Activated naive CD4-positive, alpha-beta T cell treated with anti-CD3 and anti-CD28 coated beads, Interleukin-2, amount 10 ng/mL, durations not matched to agents 7 days and 5 days (primary cell): ENCODE data around the gene RNF157.
"Not testable (repeated sequence)": the region's sequence is repeated elsewhere in the genome, so short reads cannot be mapped to it uniquely, and the experiment has no call there.

Source experiments
- CTCF ChIA-PET: fragments of 350-600 bp; sonication (Branson Sonifier 250); formaldehyde crosslinking; loops from one replicate; lab custom pipeline; 2021; ENCODE audit warnings: antibody characterized with exemption; lab: Charles Lee
- DNase-seq: peaks from one replicate; pipeline ENCODE4 v3.0.0-alpha.2; 2020
- H3K27ac Mint-ChIP-seq: one replicate; pipeline ENCODE4 v1.8.0; 2021; ENCODE audit warnings: mild to moderate bottlenecking, moderate library complexity, mixed read lengths
- H3K27me3 Mint-ChIP-seq: one replicate; pipeline ENCODE4 v1.8.0; 2021; ENCODE audit warnings: mild to moderate bottlenecking, mixed read lengths
- H3K36me3 Mint-ChIP-seq: one replicate; pipeline ENCODE4 v1.8.0; 2021; ENCODE audit warnings: mixed read lengths
- H3K4me1 Mint-ChIP-seq: one replicate; pipeline ENCODE4 v1.8.0; 2021; ENCODE audit warnings: mixed read lengths
- H3K4me3 Mint-ChIP-seq: one replicate; pipeline ENCODE4 v1.8.0; 2021; ENCODE audit warnings: mild to moderate bottlenecking, moderate library complexity, mixed read lengths
- H3K9me3 Mint-ChIP-seq: one replicate; pipeline ENCODE4 v1.8.0; 2021; ENCODE audit warnings: mixed read lengths

RNF157 gene

DNA sequence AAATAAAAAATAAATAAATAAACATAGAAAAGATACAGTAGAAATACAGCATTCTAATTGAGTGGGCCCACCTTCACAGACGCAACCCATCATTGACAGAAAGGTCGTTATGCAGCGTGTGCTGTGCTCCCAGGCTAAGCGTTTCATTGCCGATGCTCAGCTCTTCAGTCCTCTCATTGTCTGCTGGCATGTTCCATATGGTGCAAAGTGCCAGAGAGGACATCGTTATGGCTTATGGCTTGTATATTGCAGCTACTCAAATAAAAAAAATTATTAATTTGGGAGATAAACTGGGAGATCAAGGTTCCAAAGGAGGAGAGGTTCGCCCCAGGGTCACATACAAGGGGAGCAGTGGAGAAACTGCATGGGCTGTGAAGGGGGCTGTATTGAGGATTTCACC, 13.5 kb upstream of the RNF157 start:
- Mint-ChIP-seq H3K9me3 (peaks cover 17% of the 10 kb centered on the region), H3K4me3 (no peak overlapping the region), H3K27ac (peak overlapping the region; percentile 84), H3K4me1 (peaks cover 68% of the 10 kb centered on the region), H3K36me3 (peaks cover 19% of the 10 kb centered on the region), H3K27me3 (no peaks in the 10 kb centered on the region)
- CTCF ChIA-PET: interaction anchor here (0.9 to 1.5 kb wide), 3 partner anchors 11 to 62 kb away, joined by 3 to 4 read pairs (median 4); partner anchors contain the start of gene UBALD2
- DNase-seq: no peak

DNA sequence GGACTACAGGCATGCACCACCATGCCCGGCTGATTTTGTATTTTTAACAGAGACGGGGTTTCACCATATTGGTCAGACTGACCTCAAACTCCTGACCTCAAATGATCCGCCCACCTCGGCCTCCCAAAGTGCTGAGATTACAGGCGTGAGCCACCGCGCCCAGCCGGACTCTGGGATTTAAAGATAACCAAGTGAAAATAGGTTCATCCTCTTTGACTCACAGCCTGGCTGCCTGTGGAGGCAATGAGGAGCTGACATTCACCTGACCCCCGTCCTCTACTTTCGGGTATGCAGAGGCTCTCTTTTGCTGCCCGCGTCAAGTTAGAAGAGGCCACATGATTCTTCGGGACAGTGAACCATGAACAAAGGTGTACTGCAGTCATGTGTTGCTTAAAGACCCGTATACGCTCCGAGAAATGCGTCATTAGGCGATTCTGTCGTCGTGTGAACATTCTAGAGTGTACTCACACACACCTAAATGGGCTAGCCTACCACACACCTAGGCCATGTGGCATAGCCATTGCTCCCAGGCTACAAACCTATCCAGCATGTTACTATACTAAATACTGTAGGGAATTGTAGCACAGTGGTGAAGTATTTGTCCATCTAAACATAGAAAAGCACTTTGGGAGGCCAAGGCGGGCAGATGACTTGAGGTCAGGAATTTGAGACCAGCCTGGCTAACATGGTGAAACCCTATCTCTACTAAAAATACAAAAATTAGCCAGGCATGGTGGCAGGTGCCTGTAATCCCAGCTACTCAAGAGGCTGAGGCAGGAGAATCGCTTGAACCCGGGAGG, 12.9 kb upstream of the RNF157 start:
- not testable (repeated sequence) for H3K27me3 Mint-ChIP-seq, DNase-seq
- CTCF ChIA-PET: interaction anchor here (1.3 to 1.4 kb wide), 2 partner anchors 26 to 73 kb away, joined by 4 to 6 read pairs; no protein-coding TSS in a partner anchor
- Mint-ChIP-seq H3K9me3 (peaks cover 15% of the 10 kb centered on the region), H3K4me1 (peaks cover 71% of the 10 kb centered on the region), H3K27ac (peak overlapping the region; percentile 98), H3K36me3 (peaks cover 14% of the 10 kb centered on the region), H3K4me3 (peak overlapping the region; percentile 65)

GRCh38 chr17:76252040-76252954, 12.0 kb upstream of the RNF157 start:
- peaks cover 15% of the 10 kb centered on the region for H3K9me3 Mint-ChIP-seq
- H3K36me3 Mint-ChIP-seq: peaks cover 14% of the 10 kb centered on the region
- DNase-seq: peak; percentile 65
- H3K4me3 Mint-ChIP-seq: peak overlapping the region; percentile 65
- CTCF ChIA-PET: interaction anchor here (0.8 to 1.4 kb wide), 5 partner anchors 10 to 72 kb away, joined by 3 to 6 read pairs (median 4); partner anchors contain the start of gene UBALD2
- H3K4me1 Mint-ChIP-seq: peaks cover 79% of the 10 kb centered on the region
- H3K27ac Mint-ChIP-seq: peak overlapping the region; percentile 98
- no peaks in the 10 kb centered on the region for H3K27me3 Mint-ChIP-seq

DNA sequence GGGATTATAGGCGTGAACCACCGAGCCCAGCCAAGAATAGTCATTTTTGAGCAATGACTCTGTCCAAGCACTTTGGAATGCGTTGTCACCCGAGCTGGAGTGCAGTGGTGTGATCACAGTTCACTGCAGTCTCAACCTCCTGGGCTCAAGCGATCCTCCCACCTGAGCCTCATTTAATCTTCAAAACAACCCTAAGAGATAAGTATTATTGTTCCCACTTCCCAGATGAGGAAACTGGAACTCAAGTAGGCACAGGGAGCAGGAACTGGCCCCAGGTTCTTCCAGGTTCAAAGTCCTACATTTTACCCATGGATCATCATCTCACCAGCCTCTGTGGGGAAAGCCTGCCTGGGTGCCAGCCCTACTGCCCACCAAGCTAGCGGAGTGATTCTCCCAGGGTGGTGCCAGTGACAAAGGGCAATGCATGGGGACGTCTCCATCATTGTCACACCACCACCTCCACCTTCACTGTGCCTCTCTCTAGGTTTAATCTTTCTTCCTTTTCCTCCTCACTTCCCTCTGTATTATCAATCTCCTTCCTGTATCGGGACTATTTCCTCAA, 11.3 kb upstream of the RNF157 start:
- no peaks in the 10 kb centered on the region for H3K27me3 Mint-ChIP-seq
- H3K36me3 Mint-ChIP-seq: peaks cover 10% of the 10 kb centered on the region
- DNase-seq: no peak
- peaks cover 11% of the 10 kb centered on the region for H3K9me3 Mint-ChIP-seq
- CTCF ChIA-PET: interaction anchor here (0.8 to 1.4 kb wide), 4 partner anchors 10 to 71 kb away, joined by 3 to 6 read pairs (median 4); partner anchors contain the start of gene UBALD2
- peak overlapping the region; percentile 98 for H3K27ac Mint-ChIP-seq
- peak overlapping the region; percentile 65 for H3K4me3 Mint-ChIP-seq
- peaks cover 80% of the 10 kb centered on the region for H3K4me1 Mint-ChIP-seq

- peak overlapping the region; percentile 98 for H3K27ac Mint-ChIP-seq
- H3K4me3 Mint-ChIP-seq: no peak overlapping the region
- DNase-seq: no peak
- peaks cover 80% of the 10 kb centered on the region for H3K4me1 Mint-ChIP-seq
- H3K36me3 Mint-ChIP-seq: no peaks in the 10 kb centered on the region
- H3K9me3 Mint-ChIP-seq: peaks cover 3% of the 10 kb centered on the region
- CTCF ChIA-PET: interaction anchor here (1.0 to 5.6 kb wide), 3 partner anchors 11 to 68 kb away, joined by 3 to 39 read pairs (median 3); partner anchors contain the start of gene UBALD2
- no peaks in the 10 kb centered on the region for H3K27me3 Mint-ChIP-seq
These were observed 9.8 kb upstream of the RNF157 start for GRCh38 chr17:76250141-76250540.

DNA sequence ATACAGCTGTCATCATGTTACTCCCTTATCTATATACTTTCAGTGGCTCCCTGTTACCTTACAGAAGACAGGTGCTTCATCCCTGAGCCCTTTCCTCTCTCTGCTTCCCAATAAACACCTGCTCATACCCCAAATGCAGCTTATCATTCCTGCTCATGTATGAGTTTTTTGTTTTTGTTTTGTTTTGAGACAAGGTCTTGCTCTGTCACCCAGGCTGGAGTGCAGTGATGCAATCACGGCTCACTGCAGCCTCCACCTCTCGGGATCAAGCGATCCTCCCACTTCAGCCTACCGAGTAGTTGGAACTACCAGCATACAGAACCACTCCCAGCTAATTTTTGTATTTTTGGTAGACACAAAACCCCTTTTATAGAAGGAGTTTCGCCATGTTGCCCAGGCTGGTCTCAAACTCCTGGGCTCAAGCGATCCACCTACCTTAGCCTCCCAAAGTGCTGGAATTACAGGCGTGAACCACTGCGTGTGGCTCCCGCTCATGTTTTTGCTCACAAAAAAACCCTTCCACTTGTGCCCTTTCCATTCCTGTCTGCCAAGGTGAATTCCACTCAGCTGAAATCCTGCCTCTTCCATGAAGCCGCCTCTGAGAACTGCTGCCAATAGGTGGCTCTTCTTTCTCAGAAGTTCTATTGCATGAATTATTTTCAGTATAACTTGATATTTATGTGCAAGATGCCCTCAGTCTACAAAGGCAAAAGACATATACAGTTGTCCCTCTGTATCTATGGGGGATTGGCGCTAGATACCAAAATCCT, 7.9 kb upstream of the RNF157 start:
- CTCF ChIA-PET: interaction anchor here (0.6 to 5.6 kb wide), 7 partner anchors 10 to 68 kb away, joined by 3 to 39 read pairs (median 4); partner anchors contain the start of gene UBALD2
- peak overlapping the region; percentile 82 for H3K27ac Mint-ChIP-seq
- DNase-seq: no peak
- peaks cover 2% of the 10 kb centered on the region for H3K36me3 Mint-ChIP-seq
- no peaks in the 10 kb centered on the region for H3K9me3 Mint-ChIP-seq
- H3K4me1 Mint-ChIP-seq: peaks cover 88% of the 10 kb centered on the region
- H3K4me3 Mint-ChIP-seq: no peak overlapping the region
- no peaks in the 10 kb centered on the region for H3K27me3 Mint-ChIP-seq

GRCh38 chr17:76247304-76247703, 7.0 kb upstream of the RNF157 start:
- Mint-ChIP-seq H3K27me3 (no peaks in the 10 kb centered on the region), H3K36me3 (peaks cover 2% of the 10 kb centered on the region), H3K9me3 (no peaks in the 10 kb centered on the region), H3K4me3 (no peak overlapping the region), H3K27ac (peak overlapping the region; percentile 90), H3K4me1 (peaks cover 88% of the 10 kb centered on the region)
- DNase-seq: no peak
- CTCF ChIA-PET: interaction anchor here (1.0 to 5.6 kb wide), 10 partner anchors 9 to 67 kb away, joined by 3 to 39 read pairs (median 9); partner anchors contain the start of gene UBALD2

- Mint-ChIP-seq H3K9me3 (no peaks in the 10 kb centered on the region), H3K4me1 (peaks cover 88% of the 10 kb centered on the region), H3K27me3 (no peaks in the 10 kb centered on the region), H3K4me3 (peak overlapping the region; percentile 22), H3K27ac (peak overlapping the region; percentile 90), H3K36me3 (peaks cover 3% of the 10 kb centered on the region)
- CTCF ChIA-PET: interaction anchor here (0.7 to 5.6 kb wide), 14 partner anchors 9 to 125 kb away, joined by 3 to 39 read pairs (median 6); partner anchors contain the start of gene UBALD2
- DNase-seq: peak; percentile 86
These were observed 6.1 kb upstream of the RNF157 start for GRCh38 chr17:76246080-76247066.

GRCh38 chr17:76244721-76245120, 4.4 kb upstream of the RNF157 start:
- CTCF ChIA-PET: interaction anchor here (0.6 to 5.6 kb wide), 5 partner anchors 19 to 64 kb away, joined by 3 to 39 read pairs (median 5); partner anchors contain the start of gene UBALD2
- H3K27me3 Mint-ChIP-seq, H3K36me3 Mint-ChIP-seq, DNase-seq, H3K9me3 Mint-ChIP-seq, H3K4me3 Mint-ChIP-seq: not testable (repeated sequence)
- Mint-ChIP-seq H3K4me1 (peaks cover 81% of the 10 kb centered on the region), H3K27ac (peak overlapping the region; percentile 90)

DNA sequence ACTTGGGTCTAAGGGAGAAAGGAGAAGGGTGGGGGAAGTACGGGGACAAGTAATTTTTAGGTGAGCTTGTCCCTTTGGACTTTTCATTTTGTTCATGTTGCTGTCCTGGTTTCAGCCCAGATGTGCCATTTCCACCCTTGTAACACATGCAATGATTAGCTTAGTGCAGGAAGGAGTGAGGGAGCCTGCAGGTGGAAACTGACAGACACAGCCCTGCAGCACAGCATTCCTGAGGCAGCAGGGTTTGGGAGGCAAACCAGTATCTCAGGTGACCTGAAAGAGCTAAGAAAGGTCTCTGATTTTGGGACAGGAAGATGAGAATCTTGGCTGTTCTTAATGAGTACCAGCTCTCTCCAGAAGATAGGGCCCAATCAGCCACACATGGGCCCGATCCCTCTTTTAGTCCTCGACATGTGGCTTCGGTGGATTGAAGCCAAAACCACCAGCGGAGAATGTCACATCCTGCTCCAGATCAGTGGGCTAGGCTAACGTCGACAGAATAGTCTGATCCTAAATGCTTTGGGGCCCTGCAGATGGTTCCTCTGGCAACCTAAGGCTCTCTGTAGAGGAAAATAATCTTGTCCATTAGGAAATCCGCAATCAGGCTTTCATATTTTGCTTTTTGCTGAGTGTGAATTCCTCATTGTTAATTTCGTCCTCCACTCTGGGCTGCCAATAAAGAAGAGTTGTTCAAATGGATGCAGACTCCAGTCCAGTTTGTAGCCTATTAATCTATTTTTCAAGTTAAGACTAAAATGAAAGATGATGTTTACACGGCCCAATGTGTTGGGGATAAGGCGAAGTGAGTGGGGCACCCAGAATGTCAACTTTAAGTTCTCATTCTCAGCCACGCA, 3.8 kb upstream of the RNF157 start:
- no peaks in the 10 kb centered on the region for H3K9me3 Mint-ChIP-seq
- peak overlapping the region; percentile 32 for H3K4me3 Mint-ChIP-seq
- no peak for DNase-seq
- H3K27ac Mint-ChIP-seq: peak overlapping the region; percentile 90
- peaks cover 11% of the 10 kb centered on the region for H3K36me3 Mint-ChIP-seq
- peaks cover 82% of the 10 kb centered on the region for H3K4me1 Mint-ChIP-seq
- CTCF ChIA-PET: interaction anchor here (0.6 to 5.6 kb wide), 8 partner anchors 19 to 124 kb away, joined by 3 to 39 read pairs (median 4); partner anchors contain the start of gene UBALD2
- H3K27me3 Mint-ChIP-seq: no peaks in the 10 kb centered on the region

DNA sequence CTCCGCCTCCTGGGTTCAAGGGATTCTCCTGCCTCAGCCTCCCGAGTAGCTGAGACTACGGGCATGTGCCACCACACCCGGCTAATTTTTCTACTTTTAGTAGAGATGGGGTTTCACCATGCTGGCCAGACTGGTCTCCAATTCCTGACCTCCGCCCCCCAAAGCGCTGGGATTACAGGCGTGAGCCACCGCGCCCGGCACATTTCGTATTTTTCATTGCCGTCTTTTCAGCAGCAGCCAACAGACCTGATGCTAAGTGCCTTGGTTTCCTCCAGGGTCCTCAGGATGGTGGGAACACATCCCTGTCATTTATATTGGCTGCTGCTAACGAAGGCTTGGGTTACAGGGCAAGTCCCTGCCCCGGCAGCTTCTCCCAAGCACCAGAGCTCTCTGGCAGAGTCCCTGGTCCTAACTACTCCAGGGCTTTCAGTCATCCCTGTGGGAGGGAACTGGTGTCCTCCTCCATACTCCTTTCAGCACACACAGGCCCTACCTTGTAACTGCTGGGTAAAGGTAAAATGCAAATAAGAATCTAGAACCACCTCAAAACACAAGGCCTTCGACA, 1.5 kb upstream of the RNF157 start:
- CTCF ChIA-PET: interaction anchor here (0.7 to 1.5 kb wide), 3 partner anchors 22 to 62 kb away, joined by 3 to 5 read pairs (median 3); no protein-coding TSS in a partner anchor
- Mint-ChIP-seq H3K36me3 (peaks cover 28% of the 10 kb centered on the region), H3K4me1 (peaks cover 84% of the 10 kb centered on the region), H3K27ac (peak overlapping the region; percentile 87), H3K9me3 (peaks cover under 1% of the 10 kb centered on the region), H3K4me3 (peak overlapping the region; percentile 84), H3K27me3 (no peaks in the 10 kb centered on the region)
- DNase-seq: no peak
